H1 (cell line): ENCODE data around the gene FKBP5. TPM values are rescaled to one million over a fixed set of nuclear protein-coding genes. Genes with fewer than 3 reads are reported as not detected.

ENCODE experiments used
- CTCF ChIA-PET: fragments of 300-600 bp; sonication (Branson Sonifier 250); formaldehyde crosslinking; loops from one replicate; lab custom pipeline; 2021; ENCODE audit not compliant: partially characterized antibody; lab: Charles Lee
- POLR2A ChIA-PET: fragments of 300-600 bp; sonication (Branson Sonifier 250); formaldehyde crosslinking; loops from one replicate; lab custom pipeline; 2021; ENCODE audit warnings: inconsistent platforms; ENCODE audit not compliant: partially characterized antibody; lab: Charles Lee
- DNase-seq, 2 experiments: peaks; one replicate each; pipeline versions ENCODE4 v3.0.0 to v3.0.0-alpha.2; 2010 to 2022; ENCODE audit warnings: low spot score in 2 of 2, low read depth in 1 of 2, mixed read lengths in 1 of 2
- FAIRE-seq: peaks from 2 replicates; lab custom pipeline; 2011; peaks lifted over from hg19 to GRCh38; lab: Jason Lieb, UNC
- H2AFZ ChIP-seq: 2 replicates; pipeline ENCODE4 v1.8.1; 2012; ENCODE audit warnings: low read length, inconsistent platforms
- H2AK5ac ChIP-seq: 2 replicates; pipeline ENCODE4 v1.6.1; 2013; ENCODE audit warnings: low read depth, low read length
- H2BK120ac ChIP-seq: replicated peaks from 2 replicates; pipeline ENCODE3; 2013; ENCODE audit warnings: low read depth, low read length, inconsistent platforms
- H2BK12ac ChIP-seq: 2 replicates; pipeline ENCODE4 v1.6.1; 2013; ENCODE audit warnings: low read depth, low read length
- H2BK15ac ChIP-seq: 2 replicates; pipeline ENCODE4 v1.6.1; 2013; ENCODE audit warnings: low read length
- H2BK20ac ChIP-seq: 2 replicates; pipeline ENCODE4 v1.6.1; 2013; ENCODE audit warnings: low read length
- H2BK5ac ChIP-seq: 2 replicates; pipeline ENCODE4 v1.6.1; 2013; ENCODE audit warnings: low read depth, low read length
- H3K14ac ChIP-seq: 2 replicates; pipeline ENCODE4 v1.6.1; 2013; ENCODE audit warnings: inconsistent platforms; ENCODE audit not compliant: insufficient read length
- H3K18ac ChIP-seq: 2 replicates; pipeline ENCODE4 v1.6.1; 2013; ENCODE audit warnings: low read length; ENCODE audit errors: extremely low read depth
- H3K23ac ChIP-seq: 2 replicates; pipeline ENCODE4 v1.6.1; 2013; ENCODE audit warnings: inconsistent platforms; ENCODE audit not compliant: insufficient read length
- H3K23me2 ChIP-seq: 2 replicates; pipeline ENCODE4 v1.6.1; 2013; ENCODE audit warnings: low read depth, low read length
- H3K27ac ChIP-seq: 2 replicates; pipeline ENCODE4 v1.6.1; 2011; ENCODE audit warnings: low read depth, low read length, inconsistent platforms
- H3K27me3 ChIP-seq, 4 experiments: replicated peaks in 1 of 4; 1 replicate in 1 of 4; 2 replicates in 3 of 4; pipeline versions ENCODE4 v1.6.1 to v1.8.1; 2011 to 2013; ENCODE audit warnings: low read length in 3 of 4, mild to moderate bottlenecking in 3 of 4, inconsistent platforms in 2 of 4, mixed read lengths in 2 of 4, moderate library complexity in 1 of 4; ENCODE audit not compliant: control insufficient read depth in 3 of 4, insufficient read depth in 3 of 4; ENCODE audit errors: extremely low read depth in 1 of 4
- H3K36me3 ChIP-seq, 4 experiments: 2 replicates each; pipeline versions ENCODE4 v1.6.1 to v1.8.1; 2011 to 2013; ENCODE audit warnings: mild to moderate bottlenecking in 4 of 4, low read length in 3 of 4, moderate library complexity in 2 of 4, control low read depth in 1 of 4, inconsistent platforms in 1 of 4; ENCODE audit not compliant: insufficient read depth in 4 of 4, control insufficient read depth in 2 of 4
- H3K4ac ChIP-seq: replicated peaks from 2 replicates; pipeline ENCODE3; 2013; ENCODE audit warnings: low read length, low read depth, mixed read lengths, inconsistent platforms; ENCODE audit not compliant: insufficient read length
- H3K4me1 ChIP-seq, 4 experiments: replicated peaks in 1 of 4; 1 replicate in 1 of 4; 2 replicates in 3 of 4; pipeline versions ENCODE4 v1.6.1 to v1.8.1; 2011 to 2013; ENCODE audit warnings: low read length in 3 of 4, inconsistent platforms in 2 of 4, mixed read lengths in 1 of 4; ENCODE audit not compliant: insufficient read depth in 4 of 4, control insufficient read depth in 3 of 4
- H3K4me2 ChIP-seq, 2 experiments: 2 replicates each; pipeline versions ENCODE4 v1.6.1 to v1.8.1; 2011 to 2013; ENCODE audit warnings: low read depth in 2 of 2, low read length in 2 of 2, control low read depth in 1 of 2, inconsistent platforms in 1 of 2, mild to moderate bottlenecking in 1 of 2; ENCODE audit not compliant: insufficient read depth in 1 of 2
- H3K4me3 ChIP-seq, 4 experiments: fragments of 200-600, 300-600 bp in 1 of 4; sonication (generic), shearing (Covaris generic), sonication (Bioruptor Twin) in 1 of 4; 2 replicates each; pipeline versions ENCODE4 v1.5.1 to v1.8.1; 2011 to 2016; ENCODE audit warnings: low read length in 4 of 4, low read depth in 3 of 4, control low read depth in 2 of 4, inconsistent platforms in 2 of 4, mild to moderate bottlenecking in 2 of 4, mixed read lengths in 1 of 4, moderate library complexity in 1 of 4; ENCODE audit not compliant: insufficient read depth in 2 of 4; ENCODE audit errors: extremely low read depth in 1 of 4
- H3K56ac ChIP-seq: replicated peaks from 2 replicates; pipeline ENCODE3; 2013; ENCODE audit warnings: low read depth, mild to moderate bottlenecking, mixed read lengths, low read length, inconsistent platforms; ENCODE audit not compliant: insufficient read length
- H3K79me1 ChIP-seq: 2 replicates; pipeline ENCODE4 v1.6.1; 2013; ENCODE audit warnings: low read depth, low read length, control low read depth
- H3K79me2 ChIP-seq, 2 experiments: 2 replicates each; pipeline versions ENCODE4 v1.6.1 to v1.8.1; 2012 to 2013; ENCODE audit warnings: low read length in 2 of 2, mild to moderate bottlenecking in 2 of 2, inconsistent platforms in 1 of 2; ENCODE audit not compliant: insufficient read depth in 2 of 2, control insufficient read depth in 1 of 2
- H3K9ac ChIP-seq, 4 experiments: replicated peaks in 1 of 4; 1 replicate in 1 of 4; 2 replicates in 3 of 4; pipeline versions ENCODE4 v1.6.1 to v1.8.1; 2011 to 2013; ENCODE audit warnings: low read depth in 3 of 4, low read length in 3 of 4, control low read depth in 2 of 4, mild to moderate bottlenecking in 2 of 4, moderate library complexity in 2 of 4, inconsistent platforms in 1 of 4; ENCODE audit errors: extremely low read depth in 1 of 4
- H3K9me3 ChIP-seq, 2 experiments: 2 replicates each; pipeline versions ENCODE4 v1.6.1 to v1.8.1; 2012 to 2013; ENCODE audit warnings: mild to moderate bottlenecking in 2 of 2, moderate library complexity in 2 of 2, control low read depth in 1 of 2, inconsistent platforms in 1 of 2, low read depth in 1 of 2, low read length in 1 of 2, mixed read lengths in 1 of 2; ENCODE audit not compliant: insufficient read depth in 2 of 2
- H4K20me1 ChIP-seq, 2 experiments: replicated peaks in 1 of 2; 2 replicates each; pipeline versions ENCODE3 to v1.8.1; 2011 to 2013; ENCODE audit warnings: inconsistent platforms in 2 of 2, low read length in 2 of 2, mild to moderate bottlenecking in 1 of 2; ENCODE audit not compliant: insufficient read depth in 2 of 2, control insufficient read depth in 1 of 2
- H4K5ac ChIP-seq: 2 replicates; pipeline ENCODE4 v1.6.1; 2013; ENCODE audit warnings: low read length, low read depth, mixed read lengths, inconsistent platforms; ENCODE audit not compliant: insufficient read length
- H4K8ac ChIP-seq: 2 replicates; pipeline ENCODE4 v1.8.0; 2013; ENCODE audit warnings: mild to moderate bottlenecking, moderate library complexity, low read length, inconsistent platforms; ENCODE audit not compliant: insufficient read depth; ENCODE audit errors: extremely low read depth
- H4K91ac ChIP-seq: replicated peaks from 2 replicates; pipeline ENCODE3; 2013; ENCODE audit warnings: low read length, mixed read lengths, inconsistent platforms; ENCODE audit not compliant: insufficient read length
- BCL11A ChIP-seq, 2 experiments: IDR thresholded peaks; one replicate each; pipeline ENCODE4 v1.6.1; 2011; ENCODE audit warnings: low read depth in 2 of 2, low read length in 2 of 2, mild to moderate bottlenecking in 2 of 2
- EGR1 ChIP-seq: IDR thresholded peaks from 2 replicates; pipeline ENCODE4 v1.6.1; 2011; ENCODE audit warnings: low read depth, low read length, borderline replicate concordance
- FOSL1 ChIP-seq: IDR thresholded peaks from 2 replicates; pipeline ENCODE4 v1.6.1; 2011; ENCODE audit warnings: mild to moderate bottlenecking, low read depth, low read length, moderate library complexity; ENCODE audit not compliant: insufficient read depth
- NRF1 ChIP-seq: IDR thresholded peaks from 2 replicates; pipeline ENCODE4 v1.6.1; 2011; ENCODE audit warnings: mild to moderate bottlenecking, low read depth, low read length, improper control_type of control experiment
- POLR2A ChIP-seq, 2 experiments: IDR thresholded peaks; 1 replicate in 1 of 2; 2 replicates in 1 of 2; pipeline ENCODE4 v1.6.1; 2011; ENCODE audit warnings: low read depth in 2 of 2, low read length in 2 of 2, mild to moderate bottlenecking in 2 of 2; ENCODE audit errors: control extremely low read depth in 1 of 2
- RNF2 ChIP-seq: fragments of 200-900, 300-1000 bp; sonication (generic); IDR thresholded peaks from 2 replicates; pipeline ENCODE4 v1.7.1; 2016; ENCODE audit warnings: borderline replicate concordance, low read depth, mild to moderate bottlenecking, antibody characterized with exemption, low read length; ENCODE audit not compliant: poor library complexity, severe bottlenecking; ENCODE audit errors: missing control alignments
- RXRA ChIP-seq: IDR thresholded peaks from 2 replicates; pipeline ENCODE4 v1.6.1; 2011; ENCODE audit warnings: low read depth, mild to moderate bottlenecking, low read length, moderate library complexity; ENCODE audit not compliant: insufficient read depth
- SIN3A ChIP-seq, 2 experiments: IDR thresholded peaks in 1 of 2; conservative IDR thresholded peaks in 1 of 2; 2 replicates each; pipeline ENCODE4 v1.6.1; 2011 to 2012; ENCODE audit warnings: low read length in 2 of 2, improper control_type of control experiment in 1 of 2, low read depth in 1 of 2, mild to moderate bottlenecking in 1 of 2
- SP1 ChIP-seq: IDR thresholded peaks from 2 replicates; pipeline ENCODE4 v1.6.1; 2011; ENCODE audit warnings: low read depth, low read length
- SP4 ChIP-seq: IDR thresholded peaks from 2 replicates; pipeline ENCODE4 v1.6.1; 2012; ENCODE audit warnings: low read length, inconsistent platforms
- SRF ChIP-seq: IDR thresholded peaks from 2 replicates; pipeline ENCODE4 v1.6.1; 2011; ENCODE audit warnings: mild to moderate bottlenecking, low read depth, low read length, moderate library complexity
- SUZ12 ChIP-seq: fragments of 200-600 bp; sonication (generic); IDR thresholded peaks from 2 replicates; pipeline ENCODE4 v1.6.1; 2012; ENCODE audit warnings: mild to moderate bottlenecking, inconsistent platforms, low read length, moderate library complexity, mixed read lengths
- WGBS, 2 experiments: shearing (Covaris generic) in 1 of 2; methylation state at CpG; one replicate each; pipeline versions ENCODE4 v1.1.6 to v1.1.7; 2013 to 2015; ENCODE audit warnings: low lambda C conversion rate in 2 of 2, mixed read lengths in 2 of 2, inconsistent platforms in 1 of 2, low coverage in 1 of 2, missing lambda C conversion rate in 1 of 2; ENCODE audit not compliant: insufficient replicate concordance in 2 of 2, insufficient coverage in 1 of 2, insufficient read length in 1 of 2; ENCODE audit errors: extremely low coverage in 1 of 2, missing lambda C conversion rate in 1 of 2; 5-methylcytosine and 5-hydroxymethylcytosine counted together
- polyA plus RNA-seq, 7 experiments: library from polyadenylated mRNA; depleted of rRNA in 3 of 7; stranded (reverse) in 5 of 7; unstranded in 2 of 7; fragments of >200 nt in 5 of 7; fragments of 200-250 nt in 2 of 7; gene quantifications; 1 replicate in 5 of 7; 2 replicates in 1 of 7; 4 replicates in 1 of 7; pipeline versions ENCODE4 v1.2.1 to v1.2.3, GENCODE V29; 2011 to 2013; ENCODE audit warnings: missing spikeins in 2 of 7, mixed read lengths in 2 of 7
- total RNA-seq: library from RNA; stranded (reverse); fragmentation: NEBNext Ultra II Directional; extraction: Animal tissue kit (Norgen Biotek cat#: 25700); gene quantifications from 2 replicates; pipeline ENCODE4 v1.2.1, GENCODE V29; 2021

Gene FKBP5
- total and polyA plus RNA-seq, 2 of the 8 experiments (the other 6 are each of a cell fraction or from before 2014, with no cell fraction given): 14.3 to 40.4 TPM

DNA sequence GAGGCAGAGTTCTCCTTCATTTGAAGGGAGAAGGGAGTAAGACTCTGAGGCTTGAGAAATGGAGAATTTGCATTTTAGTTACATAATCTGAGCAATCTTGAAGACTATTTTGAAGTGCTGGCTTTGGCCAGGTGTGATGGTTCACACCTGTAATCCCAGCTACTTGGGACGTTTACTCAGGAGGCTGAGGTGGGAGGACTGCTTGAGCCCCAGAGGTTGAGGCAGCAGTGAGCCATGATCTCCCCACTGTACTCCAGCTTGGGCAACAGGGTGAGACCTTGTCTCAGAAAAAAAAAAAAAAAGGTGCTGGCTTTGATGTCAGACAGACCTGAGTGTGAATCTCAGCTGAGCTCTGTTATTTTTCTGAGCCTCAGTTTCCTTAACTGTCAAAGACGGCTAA lies 35.8 kb upstream of the FKBP5 start:
- peaks cover 15% of the 10 kb centered on the region for H3K23me2 ChIP-seq
- H2BK15ac ChIP-seq: no peak overlapping the region
- DNase-seq: no peak
- H2AFZ ChIP-seq: no peak overlapping the region
- 84% methylated on average over 2 of the region's 2 CpGs; no CpG with 5 or more reads in 1 of the 2 experiments for WGBS, 2 experiments
- FAIRE-seq: no peak
- H3K18ac ChIP-seq: no peak overlapping the region
- H2BK12ac ChIP-seq: no peak overlapping the region
- no peak for TF ChIP-seq NRF1
- no peak for TF ChIP-seq EGR1
- no peak for TF ChIP-seq SRF
- TF ChIP-seq FOSL1: no peak
- no peak for TF ChIP-seq RXRA
- no peak for TF ChIP-seq RNF2
- TF ChIP-seq BCL11A (IDR thresholded peaks at IDR 0.05; ENCODE audit: low read depth in 2 of 2, low read length in 2 of 2): no peak
- TF ChIP-seq POLR2A (IDR thresholded peaks at IDR 0.05; ENCODE audit: control extremely low read depth in 1 of 2, low read depth in 2 of 2, low read length in 2 of 2): no peak
- no peak for TF ChIP-seq SP4
- no peak for TF ChIP-seq SIN3A (conservative IDR thresholded peaks at IDR 0.05 in 1 of 2, IDR thresholded peaks at IDR 0.05 in 1 of 2; ENCODE audit: low read depth in 1 of 2, low read length in 2 of 2)
- no peak for TF ChIP-seq SUZ12
- TF ChIP-seq SP1: no peak
- H3K4me2 ChIP-seq: no peak overlapping the region
- no peaks in the 10 kb centered on the region for H3K36me3 ChIP-seq
- H3K79me2 ChIP-seq: no peaks in the 10 kb centered on the region
- POLR2A ChIA-PET: interaction anchor here (1.0 to 2.9 kb wide), 3 partner anchors 8 to 40 kb away, joined by 3 to 9 read pairs (median 4); no protein-coding TSS in a partner anchor
- no peak overlapping the region for H2BK5ac ChIP-seq
- H2BK20ac ChIP-seq: no peak overlapping the region
- no peak overlapping the region for H4K5ac ChIP-seq
- no peaks in the 10 kb centered on the region for H3K9me3 ChIP-seq
- no peak overlapping the region for H3K23ac ChIP-seq
- H4K91ac ChIP-seq: no peak overlapping the region
- H3K56ac ChIP-seq: no peak overlapping the region
- peaks cover 8 to 43% (median 34%) of the 10 kb centered on the region in 4 experiments for H3K4me1 ChIP-seq
- H4K20me1 ChIP-seq: no peaks in the 10 kb centered on the region
- no peak overlapping the region for H3K4ac ChIP-seq
- CTCF ChIA-PET: interaction anchor here (1.0 to 4.8 kb wide), 2 partner anchors 12 to 31 kb away, joined by 3 to 30 read pairs; partner anchors contain the start of gene ARMC12
- H3K14ac ChIP-seq: no peak overlapping the region
- H3K27ac ChIP-seq: no peak overlapping the region
- no peak overlapping the region for H2AK5ac ChIP-seq
- H3K9ac ChIP-seq: no peak overlapping the region
- H3K27me3 ChIP-seq: peaks cover 0 to 7% (median 1%) of the 10 kb centered on the region in 4 experiments; a peak in 3 of 7 replicates
- H3K4me3 ChIP-seq: no peak overlapping the region
- H2BK120ac ChIP-seq: no peak overlapping the region
- H3K79me1 ChIP-seq: no peaks in the 10 kb centered on the region
- H4K8ac ChIP-seq: no peak overlapping the region
